Left hindlimb (tissue), 1 donor: Measurements from ENCODE around the gene ADARB1.

Source experiments
- DNase-seq: peaks from one replicate; pipeline ENCODE4 v3.0.0-alpha.2; 2018

ADARB1 gene

GRCh38 chr21:45259206-45259840 lies 184.9 kb downstream of the ADARB1 start:
- DNase-seq: no peak

DNA sequence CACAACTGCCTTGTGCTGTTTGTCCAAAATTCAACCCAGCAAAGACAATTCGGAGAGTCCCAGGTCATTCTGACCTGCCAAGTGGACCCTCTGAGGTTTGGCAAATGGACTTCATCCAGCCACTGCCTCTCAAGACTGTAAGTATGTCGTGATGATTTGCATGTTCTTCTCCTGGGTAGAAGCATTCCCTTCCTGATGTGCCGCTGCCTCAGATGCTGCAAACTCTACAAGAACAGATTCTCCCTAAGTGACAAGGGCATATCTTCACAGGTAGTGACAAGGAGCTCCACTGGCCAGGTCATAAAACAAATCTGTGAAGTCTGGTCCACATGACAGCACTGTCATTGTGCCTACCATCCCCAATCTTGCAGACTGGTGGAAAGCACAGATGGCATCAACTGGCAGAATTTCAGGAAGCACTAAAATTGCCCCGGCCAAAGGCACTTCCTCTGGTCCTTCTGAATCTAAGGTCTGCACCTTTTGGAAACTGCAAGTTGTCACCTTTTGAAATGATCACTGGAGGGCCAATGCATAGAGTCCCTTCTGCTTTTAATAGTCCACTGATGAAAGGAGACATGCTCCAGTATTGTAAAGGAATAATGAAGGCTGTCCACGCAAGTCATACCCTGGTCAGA lies 185.9 kb downstream of the ADARB1 start:
- no peak for DNase-seq

- no peak for DNase-seq
Observed at GRCh38 chr21:45261093-45261492, 186.7 kb downstream of the ADARB1 start.

DNA sequence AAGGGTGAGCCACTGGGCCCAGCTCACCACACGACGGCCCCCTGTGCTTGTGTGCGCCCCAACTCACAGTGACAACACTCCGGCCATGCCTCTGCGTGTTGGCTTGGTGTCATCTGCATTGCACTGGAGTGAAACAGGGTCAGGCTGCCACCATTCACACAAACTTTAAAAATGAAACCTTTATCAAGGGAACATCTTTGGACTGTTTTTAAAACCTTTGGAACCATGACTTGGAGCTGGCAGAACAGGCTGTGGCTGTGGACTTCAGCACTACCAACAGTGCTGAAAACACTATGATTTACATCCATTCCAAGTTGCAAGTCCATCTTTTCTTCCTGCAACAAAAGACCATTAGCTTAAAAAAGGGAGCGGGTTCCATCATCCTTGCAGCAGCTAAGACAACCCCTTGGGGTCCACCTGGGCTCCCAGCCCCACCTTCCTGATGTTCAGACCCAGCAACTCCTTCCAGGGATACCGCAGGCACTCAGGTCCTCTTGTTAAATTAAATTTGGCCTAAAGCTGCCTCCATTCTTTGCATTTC lies 187.7 kb downstream of the ADARB1 start:
- DNase-seq: no peak

GRCh38 chr21:45262616-45263015 lies 188.2 kb downstream of the ADARB1 start:
- DNase-seq: no peak

GRCh38 chr21:45263534-45263933 lies 189.2 kb downstream of the ADARB1 start:
- DNase-seq: no peak

- DNase-seq: no peak
Observed at GRCh38 chr21:45264146-45264911, 189.9 kb downstream of the ADARB1 start.

DNA sequence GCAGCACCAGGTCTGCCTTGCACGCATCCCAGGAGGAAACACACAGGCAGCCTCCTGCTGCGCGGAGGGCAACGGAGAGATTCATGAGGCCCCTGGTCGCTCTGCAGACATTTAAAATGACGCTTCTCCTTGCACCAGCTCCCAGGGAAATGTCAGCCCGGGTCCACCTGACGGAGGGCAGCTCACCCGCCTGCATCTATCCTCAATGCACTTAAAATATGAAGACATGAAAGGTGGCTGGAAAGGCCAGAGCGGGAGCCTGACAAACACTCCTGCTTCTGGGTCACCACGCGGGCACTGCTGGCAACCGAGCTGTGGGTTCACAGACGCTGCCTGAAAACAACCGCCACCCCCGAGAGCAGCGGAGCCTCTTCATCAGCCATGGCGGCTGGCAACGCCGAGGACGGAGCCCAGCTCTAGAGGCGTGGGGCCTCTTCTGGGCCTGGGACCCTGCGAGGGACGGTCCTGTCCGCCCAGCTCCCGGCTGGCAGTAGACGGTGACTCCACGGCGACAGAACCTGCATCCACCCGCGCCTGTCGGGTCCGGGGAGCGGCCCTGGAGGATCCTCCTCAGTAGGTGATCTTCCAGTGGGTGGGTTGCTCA lies 190.6 kb downstream of the ADARB1 start:
- no peak for DNase-seq

DNA sequence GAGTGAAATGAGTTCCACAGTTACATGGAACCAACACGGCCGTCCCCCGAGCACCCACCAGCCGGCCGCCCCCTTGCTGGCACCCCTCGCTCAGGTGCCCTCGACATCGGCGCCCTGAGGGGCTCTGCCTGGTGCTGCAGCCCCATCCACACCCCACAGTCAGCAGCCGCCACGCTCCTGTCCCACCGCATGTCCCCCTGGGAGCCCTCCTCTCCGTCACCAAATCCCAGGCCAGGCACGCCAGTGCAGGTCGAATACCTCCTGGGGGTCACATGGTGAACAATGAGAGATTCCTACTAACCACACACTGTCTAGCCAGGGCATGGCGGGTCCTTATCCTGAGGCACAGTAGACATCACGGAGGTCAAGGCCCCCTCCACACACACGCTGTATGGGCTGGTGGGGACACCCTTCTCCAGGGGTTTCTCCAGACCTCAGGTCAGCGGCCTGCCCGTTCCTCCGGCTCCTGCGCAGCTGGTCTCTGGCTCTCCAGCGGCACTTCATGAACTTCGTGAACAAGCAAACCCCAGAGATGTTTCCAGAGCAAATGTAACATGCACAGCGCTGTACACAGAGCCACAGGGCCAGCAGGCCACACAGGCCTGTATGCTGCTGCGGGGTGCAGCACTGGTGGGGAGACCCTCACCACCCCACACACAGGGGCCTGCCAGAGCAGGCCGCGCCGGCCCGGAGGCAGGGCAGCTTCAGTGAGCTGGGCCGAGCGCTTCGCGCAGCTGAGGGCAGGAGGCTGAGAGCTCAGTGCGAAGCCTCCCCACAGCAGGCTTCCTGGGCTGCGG lies 191.5 kb downstream of the ADARB1 start:
- no peak for DNase-seq

- no peak for DNase-seq
Observed at GRCh38 chr21:45266518-45267389, 192.4 kb downstream of the ADARB1 start.

- DNase-seq: no peak
Observed at GRCh38 chr21:45267390-45267760, 193.0 kb downstream of the ADARB1 start.

- DNase-seq: no peak
Observed at GRCh38 chr21:45269861-45270260, 195.5 kb downstream of the ADARB1 start.

DNA sequence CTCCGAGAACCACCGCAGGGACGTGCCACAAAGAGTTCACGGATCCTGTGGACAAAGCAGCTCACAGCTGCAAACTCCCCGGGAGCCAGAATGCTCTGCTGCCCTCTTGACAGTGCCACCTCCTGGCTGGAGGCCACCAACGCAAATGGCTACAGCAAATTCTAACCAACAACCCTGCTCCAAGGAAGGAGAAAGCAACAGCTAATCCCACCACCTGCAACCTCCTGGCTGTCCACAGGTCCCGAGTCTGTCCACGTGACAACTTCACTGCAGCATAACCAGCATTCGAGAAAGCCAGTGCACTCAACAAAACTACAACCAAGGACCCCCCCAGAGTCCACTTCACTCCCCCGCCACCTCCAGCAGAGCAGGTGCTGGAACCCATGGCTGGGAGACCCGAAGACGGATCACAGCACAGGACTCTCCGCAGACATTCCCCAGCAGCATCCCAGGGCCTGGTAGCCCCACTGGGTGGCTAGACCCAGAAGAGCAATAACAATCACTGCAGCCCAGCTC lies 196.0 kb downstream of the ADARB1 start:
- no peak for DNase-seq
